Measurements from ENCODE around the gene RSAD2.

Gene RSAD2

GRCh38 chr2:6908291-6908690, 30.7 kb downstream of the RSAD2 start:
- no peak for DNase-seq

GRCh38 chr2:6909431-6910385, 32.1 kb downstream of the RSAD2 start:
- DNase-seq = peak; percentile 84

- no peak for DNase-seq
Observed at GRCh38 chr2:6911721-6912120, 34.1 kb downstream of the RSAD2 start.

GRCh38 chr2:6913415-6914157, 36.0 kb downstream of the RSAD2 start:
- DNase-seq = peak; percentile 82

GRCh38 chr2:6914828-6915227, 37.3 kb downstream of the RSAD2 start:
- peak; percentile 15 for DNase-seq

- no peak for DNase-seq
Observed at GRCh38 chr2:6915399-6915798, 37.8 kb downstream of the RSAD2 start.

GRCh38 chr2:6916224-6916623, 38.6 kb downstream of the RSAD2 start:
- no peak for DNase-seq

GRCh38 chr2:6916736-6917070, 39.1 kb downstream of the RSAD2 start:
- no peak for DNase-seq

GRCh38 chr2:6917071-6917760, 39.6 kb downstream of the RSAD2 start, which contains the start of gene RNF144A:
RNF144A (plus strand) TSS chr2:6917412; CDS start chr2:6996927, 79,515 bp downstream.
- peak; percentile 52 for DNase-seq

- no peak for DNase-seq
Observed at GRCh38 chr2:6917761-6918421, 40.3 kb downstream of the RSAD2 start.

GRCh38 chr2:6919901-6920742, 42.5 kb downstream of the RSAD2 start:
- no peak for DNase-seq

GRCh38 chr2:6920743-6921064, 43.1 kb downstream of the RSAD2 start:
- DNase-seq = no peak

- no peak for DNase-seq
Observed at GRCh38 chr2:6921321-6921922, 43.8 kb downstream of the RSAD2 start.

- no peak for DNase-seq
Observed at GRCh38 chr2:6922201-6922656, 44.7 kb downstream of the RSAD2 start.

- no peak for DNase-seq
Observed at GRCh38 chr2:6923319-6923718, 45.7 kb downstream of the RSAD2 start.

- no peak for DNase-seq
Observed at GRCh38 chr2:6924101-6924923, 46.7 kb downstream of the RSAD2 start.

- DNase-seq = no peak
Observed at GRCh38 chr2:6924924-6925409, 47.4 kb downstream of the RSAD2 start.

- DNase-seq = no peak
Observed at GRCh38 chr2:6926071-6926732, 48.6 kb downstream of the RSAD2 start.

- no peak for DNase-seq
Observed at GRCh38 chr2:6927186-6927585, 49.6 kb downstream of the RSAD2 start.

- DNase-seq = no peak
Observed at GRCh38 chr2:6927753-6928152, 50.2 kb downstream of the RSAD2 start.

Measured in CD4-positive, alpha-beta T cell treated with Interleukin-4 for 4 hours (primary cell).